Liver (tissue), 3 donors: ENCODE results near the gene SLC6A7.

Experiments
- GABPA ChIP-seq, 2 donors: IDR thresholded peaks in 1 of 2; conservative IDR thresholded peaks in 1 of 2; 2 replicates each; pipeline ENCODE4 v1.6.1; 2016; ENCODE audit warnings: antibody characterized with exemption in 2 of 2, mild to moderate bottlenecking in 1 of 2, moderate library complexity in 1 of 2
- TAF1 ChIP-seq: conservative IDR thresholded peaks from 2 replicates; pipeline ENCODE4 v1.6.1; 2016; ENCODE audit warnings: antibody characterized with exemption, mild to moderate bottlenecking
- TF ChIP-seq, protein P1 (sequence below): fragments of 150-350 bp; IDR thresholded peaks from 2 replicates; pipeline ENCODE4 v1.5.1; 2017; ENCODE audit warnings: improper control_type of control experiment, low read depth, low read length; ENCODE audit not compliant: missing input control
- donor health status: healthy.
- donor health status: healthy.

DNA sequence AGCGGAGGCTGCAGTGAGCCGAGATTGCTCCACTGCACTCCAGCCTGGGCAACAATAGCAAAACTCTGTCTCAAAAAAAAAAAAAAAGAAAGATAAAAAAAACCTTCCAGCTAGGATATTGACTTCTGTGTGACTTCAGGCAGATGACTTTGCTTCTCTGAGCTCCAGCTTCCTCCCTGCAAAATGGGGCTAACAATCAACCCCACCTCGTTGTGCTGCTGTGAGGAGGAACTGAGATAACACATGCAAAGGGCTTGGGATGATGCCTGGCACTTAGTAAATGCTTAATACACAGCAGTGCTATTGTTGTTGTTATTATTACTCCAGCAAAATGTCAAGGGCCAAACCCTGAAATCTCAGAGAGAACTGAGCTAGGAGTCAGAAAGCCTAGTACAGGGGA lies 26.8 kb upstream of the SLC6A7 start:
- TF ChIP-seq, protein P1, sequence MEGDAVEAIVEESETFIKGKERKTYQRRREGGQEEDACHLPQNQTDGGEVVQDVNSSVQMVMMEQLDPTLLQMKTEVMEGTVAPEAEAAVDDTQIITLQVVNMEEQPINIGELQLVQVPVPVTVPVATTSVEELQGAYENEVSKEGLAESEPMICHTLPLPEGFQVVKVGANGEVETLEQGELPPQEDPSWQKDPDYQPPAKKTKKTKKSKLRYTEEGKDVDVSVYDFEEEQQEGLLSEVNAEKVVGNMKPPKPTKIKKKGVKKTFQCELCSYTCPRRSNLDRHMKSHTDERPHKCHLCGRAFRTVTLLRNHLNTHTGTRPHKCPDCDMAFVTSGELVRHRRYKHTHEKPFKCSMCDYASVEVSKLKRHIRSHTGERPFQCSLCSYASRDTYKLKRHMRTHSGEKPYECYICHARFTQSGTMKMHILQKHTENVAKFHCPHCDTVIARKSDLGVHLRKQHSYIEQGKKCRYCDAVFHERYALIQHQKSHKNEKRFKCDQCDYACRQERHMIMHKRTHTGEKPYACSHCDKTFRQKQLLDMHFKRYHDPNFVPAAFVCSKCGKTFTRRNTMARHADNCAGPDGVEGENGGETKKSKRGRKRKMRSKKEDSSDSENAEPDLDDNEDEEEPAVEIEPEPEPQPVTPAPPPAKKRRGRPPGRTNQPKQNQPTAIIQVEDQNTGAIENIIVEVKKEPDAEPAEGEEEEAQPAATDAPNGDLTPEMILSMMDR = no peak
- no peak for TF ChIP-seq TAF1
- TF ChIP-seq GABPA (IDR thresholded peaks at IDR 0.05 in 1 of 2, conservative IDR thresholded peaks at IDR 0.05 in 1 of 2) = no peak
